ENCODE data around the gene CLDN22. TPM values are rescaled to one million over a fixed set of nuclear protein-coding genes. Genes with fewer than 3 reads are reported as not detected.

Gene CLDN22
- polyA plus RNA-seq, 1 of the 3 experiments (the other 2 are of a cell fraction), result 0.05 TPM

DNA sequence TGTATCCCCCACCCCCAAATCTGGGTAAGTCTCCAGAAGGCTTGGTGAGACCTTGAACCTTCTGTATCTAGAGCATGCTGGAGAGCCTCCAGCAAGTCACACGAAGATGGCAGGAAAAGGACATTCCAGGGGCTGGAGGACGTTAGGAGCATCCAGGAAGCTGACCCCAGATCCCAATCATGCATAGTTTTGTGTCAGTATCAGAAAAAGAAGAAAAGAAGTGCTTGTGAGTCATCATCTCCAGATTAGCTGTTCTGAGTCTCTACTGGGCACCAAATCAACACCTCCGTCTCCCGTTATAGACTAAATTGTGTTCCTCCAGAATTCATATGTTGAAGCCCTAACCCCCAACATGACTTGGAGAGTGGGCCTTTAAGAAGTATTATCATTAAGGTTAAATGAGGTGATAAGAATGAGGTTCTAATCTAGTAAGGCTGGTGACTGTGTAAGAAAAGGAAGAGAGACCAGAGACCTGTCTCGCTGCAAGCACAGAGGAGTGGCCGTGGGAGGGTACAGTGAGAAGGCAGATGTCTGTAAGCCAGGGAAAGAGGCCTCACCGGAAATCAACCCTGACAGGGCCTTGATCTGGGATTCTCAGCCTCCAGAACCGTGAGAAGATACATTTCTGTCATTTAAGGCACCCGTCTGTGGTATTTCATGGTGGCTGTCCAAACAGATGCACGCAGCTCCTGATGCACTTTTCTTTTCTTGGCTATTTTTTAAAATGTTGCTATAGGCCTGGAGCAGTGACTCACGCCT, 40.3 kb upstream of the CLDN22 start:
- Histone ChIP-seq H3K36me3 (replicated peaks in 1 of 2; ENCODE audit: control insufficient read depth in 1 of 2, insufficient read depth in 2 of 2, low read length in 1 of 2) (no peaks in the 10 kb centered on the region), H2AFZ (ENCODE audit: low read depth) (no peak overlapping the region), H3K4me3 (ENCODE audit: low read depth in 2 of 2, low read length in 1 of 2) (no peak overlapping the region), H3K4me1 (ENCODE audit: control insufficient read depth in 1 of 2, insufficient read depth in 2 of 2, low read depth in 1 of 2, low read length in 1 of 2) (0 out of 4 replicates have a peak, but pooled peaks cover 0 to 16% of the 10 kb centered on the region in 2 experiments), H3K27me3 (ENCODE audit: insufficient read depth) (no peaks in the 10 kb centered on the region), H3K27ac (ENCODE audit: low read depth in 2 of 2, low read length in 1 of 2) (peak overlapping the region in 1 of 2 experiments; percentile 55; a peak in 2 of 4 replicates), H3K9me3 (no peaks in the 10 kb centered on the region), H3K4me2 (peak overlapping the region; percentile 18; the same call in 1 of the 2 replicates), H3K79me2 (ENCODE audit: insufficient read depth) (no peaks in the 10 kb centered on the region), H4K20me1 (ENCODE audit: insufficient read depth) (no peaks in the 10 kb centered on the region), H3F3A (replicated peaks; ENCODE audit: insufficient read depth) (peaks cover 21% of the 10 kb centered on the region), H3K9me2 (no peaks in the 10 kb centered on the region), H3K9ac (no peak overlapping the region)
- POLR2A ChIA-PET, result no interaction called here
- CTCF ChIA-PET, result no interaction called here
- WGBS (ENCODE audit: low lambda C conversion rate), result 47% methylated on average over 11 of the region's 11 CpGs
- DNase-seq, result no peak
- TF ChIP-seq SIN3A (IDR thresholded peaks at IDR 0.05; ENCODE audit: borderline replicate concordance, low read depth, low read length) (no peak), RXRA (IDR thresholded peaks at IDR 0.05; ENCODE audit: borderline replicate concordance, low read depth) (no peak), FOXJ3 (CRISPR knock-in tag; IDR thresholded peaks at IDR 0.05) (no peak), TAF1 (IDR thresholded peaks at IDR 0.05; ENCODE audit: borderline replicate concordance, low read depth, low read length) (no peak), POLR2AphosphoS5 (IDR thresholded peaks at IDR 0.05; ENCODE audit: low read depth, low read length) (no peak), SMC3 (IDR thresholded peaks at IDR 0.05; ENCODE audit: low read depth, low read length) (no peak), RCOR1 (IDR thresholded peaks at IDR 0.05; ENCODE audit: low read length) (no peak), JUND (IDR thresholded peaks at IDR 0.05) (peak; percentile 73), NRF1 (IDR thresholded peaks at IDR 0.05; ENCODE audit: low read depth, low read length) (no peak), RFX5 (IDR thresholded peaks at IDR 0.05; ENCODE audit: low read length) (no peak), NFIC (IDR thresholded peaks at IDR 0.05; ENCODE audit: borderline replicate concordance) (peak; percentile 79), CHD2 (IDR thresholded peaks at IDR 0.05; ENCODE audit: low read length, partially characterized antibody) (no peak), FOSL2 (IDR thresholded peaks at IDR 0.05; ENCODE audit: borderline replicate concordance, low read depth) (peak; percentile 78), MXI1 (IDR thresholded peaks at IDR 0.05; ENCODE audit: low read depth, low read length) (no peak), TEAD4 (IDR thresholded peaks at IDR 0.05; ENCODE audit: borderline replicate concordance, insufficient read depth) (peak; percentile 73), EZH2phosphoT487 (IDR thresholded peaks at IDR 0.05; ENCODE audit: borderline replicate concordance, low read depth) (no peak), GATA2 (CRISPR knock-in tag; IDR thresholded peaks at IDR 0.05) (no peak), ELF1 (IDR thresholded peaks at IDR 0.05) (no peak), FOXM1 (IDR thresholded peaks at IDR 0.05; ENCODE audit: low read depth) (no peak)
- TF ChIP-seq, protein P1, sequence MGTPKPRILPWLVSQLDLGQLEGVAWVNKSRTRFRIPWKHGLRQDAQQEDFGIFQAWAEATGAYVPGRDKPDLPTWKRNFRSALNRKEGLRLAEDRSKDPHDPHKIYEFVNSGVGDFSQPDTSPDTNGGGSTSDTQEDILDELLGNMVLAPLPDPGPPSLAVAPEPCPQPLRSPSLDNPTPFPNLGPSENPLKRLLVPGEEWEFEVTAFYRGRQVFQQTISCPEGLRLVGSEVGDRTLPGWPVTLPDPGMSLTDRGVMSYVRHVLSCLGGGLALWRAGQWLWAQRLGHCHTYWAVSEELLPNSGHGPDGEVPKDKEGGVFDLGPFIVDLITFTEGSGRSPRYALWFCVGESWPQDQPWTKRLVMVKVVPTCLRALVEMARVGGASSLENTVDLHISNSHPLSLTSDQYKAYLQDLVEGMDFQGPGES (IDR thresholded peaks at IDR 0.05; ENCODE audit: low read depth, low read length), result no peak
- TF ChIP-seq, protein P2, sequence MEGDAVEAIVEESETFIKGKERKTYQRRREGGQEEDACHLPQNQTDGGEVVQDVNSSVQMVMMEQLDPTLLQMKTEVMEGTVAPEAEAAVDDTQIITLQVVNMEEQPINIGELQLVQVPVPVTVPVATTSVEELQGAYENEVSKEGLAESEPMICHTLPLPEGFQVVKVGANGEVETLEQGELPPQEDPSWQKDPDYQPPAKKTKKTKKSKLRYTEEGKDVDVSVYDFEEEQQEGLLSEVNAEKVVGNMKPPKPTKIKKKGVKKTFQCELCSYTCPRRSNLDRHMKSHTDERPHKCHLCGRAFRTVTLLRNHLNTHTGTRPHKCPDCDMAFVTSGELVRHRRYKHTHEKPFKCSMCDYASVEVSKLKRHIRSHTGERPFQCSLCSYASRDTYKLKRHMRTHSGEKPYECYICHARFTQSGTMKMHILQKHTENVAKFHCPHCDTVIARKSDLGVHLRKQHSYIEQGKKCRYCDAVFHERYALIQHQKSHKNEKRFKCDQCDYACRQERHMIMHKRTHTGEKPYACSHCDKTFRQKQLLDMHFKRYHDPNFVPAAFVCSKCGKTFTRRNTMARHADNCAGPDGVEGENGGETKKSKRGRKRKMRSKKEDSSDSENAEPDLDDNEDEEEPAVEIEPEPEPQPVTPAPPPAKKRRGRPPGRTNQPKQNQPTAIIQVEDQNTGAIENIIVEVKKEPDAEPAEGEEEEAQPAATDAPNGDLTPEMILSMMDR (IDR thresholded peaks at IDR 0.05), result no peak
- TF ChIP-seq, protein P3, sequence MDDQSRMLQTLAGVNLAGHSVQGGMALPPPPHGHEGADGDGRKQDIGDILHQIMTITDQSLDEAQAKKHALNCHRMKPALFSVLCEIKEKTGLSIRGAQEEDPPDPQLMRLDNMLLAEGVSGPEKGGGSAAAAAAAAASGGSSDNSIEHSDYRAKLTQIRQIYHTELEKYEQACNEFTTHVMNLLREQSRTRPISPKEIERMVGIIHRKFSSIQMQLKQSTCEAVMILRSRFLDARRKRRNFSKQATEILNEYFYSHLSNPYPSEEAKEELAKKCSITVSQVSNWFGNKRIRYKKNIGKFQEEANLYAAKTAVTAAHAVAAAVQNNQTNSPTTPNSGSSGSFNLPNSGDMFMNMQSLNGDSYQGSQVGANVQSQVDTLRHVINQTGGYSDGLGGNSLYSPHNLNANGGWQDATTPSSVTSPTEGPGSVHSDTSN (IDR thresholded peaks at IDR 0.05), result peak; percentile 74
- TF ChIP-seq, protein P4, sequence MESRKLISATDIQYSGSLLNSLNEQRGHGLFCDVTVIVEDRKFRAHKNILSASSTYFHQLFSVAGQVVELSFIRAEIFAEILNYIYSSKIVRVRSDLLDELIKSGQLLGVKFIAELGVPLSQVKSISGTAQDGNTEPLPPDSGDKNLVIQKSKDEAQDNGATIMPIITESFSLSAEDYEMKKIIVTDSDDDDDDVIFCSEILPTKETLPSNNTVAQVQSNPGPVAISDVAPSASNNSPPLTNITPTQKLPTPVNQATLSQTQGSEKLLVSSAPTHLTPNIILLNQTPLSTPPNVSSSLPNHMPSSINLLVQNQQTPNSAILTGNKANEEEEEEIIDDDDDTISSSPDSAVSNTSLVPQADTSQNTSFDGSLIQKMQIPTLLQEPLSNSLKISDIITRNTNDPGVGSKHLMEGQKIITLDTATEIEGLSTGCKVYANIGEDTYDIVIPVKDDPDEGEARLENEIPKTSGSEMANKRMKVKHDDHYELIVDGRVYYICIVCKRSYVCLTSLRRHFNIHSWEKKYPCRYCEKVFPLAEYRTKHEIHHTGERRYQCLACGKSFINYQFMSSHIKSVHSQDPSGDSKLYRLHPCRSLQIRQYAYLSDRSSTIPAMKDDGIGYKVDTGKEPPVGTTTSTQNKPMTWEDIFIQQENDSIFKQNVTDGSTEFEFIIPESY (IDR thresholded peaks at IDR 0.05; ENCODE audit: borderline replicate concordance, low read depth), result no peak
- TF ChIP-seq, protein P5, sequence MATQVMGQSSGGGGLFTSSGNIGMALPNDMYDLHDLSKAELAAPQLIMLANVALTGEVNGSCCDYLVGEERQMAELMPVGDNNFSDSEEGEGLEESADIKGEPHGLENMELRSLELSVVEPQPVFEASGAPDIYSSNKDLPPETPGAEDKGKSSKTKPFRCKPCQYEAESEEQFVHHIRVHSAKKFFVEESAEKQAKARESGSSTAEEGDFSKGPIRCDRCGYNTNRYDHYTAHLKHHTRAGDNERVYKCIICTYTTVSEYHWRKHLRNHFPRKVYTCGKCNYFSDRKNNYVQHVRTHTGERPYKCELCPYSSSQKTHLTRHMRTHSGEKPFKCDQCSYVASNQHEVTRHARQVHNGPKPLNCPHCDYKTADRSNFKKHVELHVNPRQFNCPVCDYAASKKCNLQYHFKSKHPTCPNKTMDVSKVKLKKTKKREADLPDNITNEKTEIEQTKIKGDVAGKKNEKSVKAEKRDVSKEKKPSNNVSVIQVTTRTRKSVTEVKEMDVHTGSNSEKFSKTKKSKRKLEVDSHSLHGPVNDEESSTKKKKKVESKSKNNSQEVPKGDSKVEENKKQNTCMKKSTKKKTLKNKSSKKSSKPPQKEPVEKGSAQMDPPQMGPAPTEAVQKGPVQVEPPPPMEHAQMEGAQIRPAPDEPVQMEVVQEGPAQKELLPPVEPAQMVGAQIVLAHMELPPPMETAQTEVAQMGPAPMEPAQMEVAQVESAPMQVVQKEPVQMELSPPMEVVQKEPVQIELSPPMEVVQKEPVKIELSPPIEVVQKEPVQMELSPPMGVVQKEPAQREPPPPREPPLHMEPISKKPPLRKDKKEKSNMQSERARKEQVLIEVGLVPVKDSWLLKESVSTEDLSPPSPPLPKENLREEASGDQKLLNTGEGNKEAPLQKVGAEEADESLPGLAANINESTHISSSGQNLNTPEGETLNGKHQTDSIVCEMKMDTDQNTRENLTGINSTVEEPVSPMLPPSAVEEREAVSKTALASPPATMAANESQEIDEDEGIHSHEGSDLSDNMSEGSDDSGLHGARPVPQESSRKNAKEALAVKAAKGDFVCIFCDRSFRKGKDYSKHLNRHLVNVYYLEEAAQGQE (IDR thresholded peaks at IDR 0.05; ENCODE audit: low read depth, low read length), result no peak
